ENCODE data around the gene RAPGEF2.

Gene RAPGEF2

DNA sequence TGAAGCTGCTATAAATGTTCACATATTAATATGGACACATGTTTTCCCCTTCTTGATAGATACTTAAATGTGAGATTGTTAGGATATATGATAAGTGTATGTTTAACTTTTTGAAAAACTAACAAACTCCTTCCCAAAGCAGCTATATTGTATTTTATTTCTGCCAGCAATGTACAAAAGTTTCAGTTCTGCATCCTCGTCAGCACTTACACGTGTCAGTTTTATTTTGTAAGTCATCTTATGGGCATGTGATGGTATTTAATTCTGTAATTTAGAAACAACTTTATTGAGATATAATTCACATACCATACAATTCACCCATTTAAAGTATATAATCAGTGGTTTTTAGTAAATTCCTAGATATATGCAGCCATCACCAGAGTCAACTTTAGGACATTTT is 31.6 kb downstream of the RAPGEF2 start:
- Histone ChIP-seq H3K27ac (no peak overlapping the region), H3K9me3 (ENCODE audit: severe bottlenecking) (no peaks in the 10 kb centered on the region), H3K4me3 (ENCODE audit: low read depth, low read length) (no peak overlapping the region), H3K36me3 (no peaks in the 10 kb centered on the region), H3K27me3 (ENCODE audit: insufficient read depth, low read depth, severe bottlenecking) (no peaks in the 10 kb centered on the region)
- DNase-seq: no peak
- TF ChIP-seq, protein P1, sequence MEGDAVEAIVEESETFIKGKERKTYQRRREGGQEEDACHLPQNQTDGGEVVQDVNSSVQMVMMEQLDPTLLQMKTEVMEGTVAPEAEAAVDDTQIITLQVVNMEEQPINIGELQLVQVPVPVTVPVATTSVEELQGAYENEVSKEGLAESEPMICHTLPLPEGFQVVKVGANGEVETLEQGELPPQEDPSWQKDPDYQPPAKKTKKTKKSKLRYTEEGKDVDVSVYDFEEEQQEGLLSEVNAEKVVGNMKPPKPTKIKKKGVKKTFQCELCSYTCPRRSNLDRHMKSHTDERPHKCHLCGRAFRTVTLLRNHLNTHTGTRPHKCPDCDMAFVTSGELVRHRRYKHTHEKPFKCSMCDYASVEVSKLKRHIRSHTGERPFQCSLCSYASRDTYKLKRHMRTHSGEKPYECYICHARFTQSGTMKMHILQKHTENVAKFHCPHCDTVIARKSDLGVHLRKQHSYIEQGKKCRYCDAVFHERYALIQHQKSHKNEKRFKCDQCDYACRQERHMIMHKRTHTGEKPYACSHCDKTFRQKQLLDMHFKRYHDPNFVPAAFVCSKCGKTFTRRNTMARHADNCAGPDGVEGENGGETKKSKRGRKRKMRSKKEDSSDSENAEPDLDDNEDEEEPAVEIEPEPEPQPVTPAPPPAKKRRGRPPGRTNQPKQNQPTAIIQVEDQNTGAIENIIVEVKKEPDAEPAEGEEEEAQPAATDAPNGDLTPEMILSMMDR (IDR thresholded peaks at IDR 0.05; ENCODE audit: low read depth, low read length): no peak

DNA sequence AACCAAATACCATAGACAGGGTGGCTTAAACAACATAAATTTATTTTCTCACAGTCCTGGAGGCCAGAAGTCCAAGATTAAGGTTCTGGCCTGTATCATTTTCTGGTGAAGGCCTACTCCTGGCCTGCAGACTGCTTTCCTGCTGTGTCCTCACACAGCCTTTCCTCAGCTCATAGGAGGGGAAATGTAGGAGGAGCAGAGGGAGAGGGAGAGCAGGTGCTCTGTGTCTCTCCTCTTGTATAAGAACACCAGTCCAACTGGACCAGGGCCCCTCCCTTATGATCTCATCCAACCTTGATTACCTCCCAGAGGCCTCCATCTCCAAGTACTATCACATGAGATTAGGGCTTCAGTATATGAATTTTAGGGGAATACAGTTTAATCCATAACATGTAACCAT is 34.3 kb downstream of the RAPGEF2 start:
- no peaks in the 10 kb centered on the region for H3K9me3 ChIP-seq (ENCODE audit: severe bottlenecking)
- H3K27me3 ChIP-seq (ENCODE audit: insufficient read depth, low read depth, severe bottlenecking): no peaks in the 10 kb centered on the region
- H3K4me3 ChIP-seq (ENCODE audit: low read depth, low read length): no peak overlapping the region
- DNase-seq: no peak
- TF ChIP-seq, protein P1 (IDR thresholded peaks at IDR 0.05; ENCODE audit: low read depth, low read length): no peak
- no peak overlapping the region for H3K27ac ChIP-seq
- H3K36me3 ChIP-seq: no peaks in the 10 kb centered on the region

DNA sequence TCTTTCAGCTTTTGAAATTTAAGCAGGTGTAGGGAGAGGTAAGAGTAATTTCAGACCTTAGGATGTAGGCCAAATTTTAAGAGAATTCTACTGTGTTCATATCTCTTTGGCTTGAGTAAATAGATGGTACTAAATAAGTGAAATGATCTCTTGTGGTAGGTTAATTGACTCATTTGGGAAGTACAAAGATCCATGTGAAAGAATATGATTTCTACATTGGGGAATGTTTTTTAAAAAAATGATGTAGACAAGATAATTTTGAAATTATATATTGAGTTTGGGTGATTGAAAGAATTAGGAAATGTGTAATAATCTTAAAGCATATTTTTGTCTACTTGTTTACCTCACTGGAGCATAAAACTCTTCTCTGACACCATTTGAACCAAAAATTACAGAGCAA is 35.6 kb downstream of the RAPGEF2 start:
- H3K4me3 ChIP-seq (ENCODE audit: low read depth, low read length): no peak overlapping the region
- no peaks in the 10 kb centered on the region for H3K27me3 ChIP-seq (ENCODE audit: insufficient read depth, low read depth, severe bottlenecking)
- no peak for DNase-seq
- no peaks in the 10 kb centered on the region for H3K36me3 ChIP-seq
- H3K9me3 ChIP-seq (ENCODE audit: severe bottlenecking): no peaks in the 10 kb centered on the region
- TF ChIP-seq, protein P1 (IDR thresholded peaks at IDR 0.05; ENCODE audit: low read depth, low read length): no peak
- no peak overlapping the region for H3K27ac ChIP-seq

DNA sequence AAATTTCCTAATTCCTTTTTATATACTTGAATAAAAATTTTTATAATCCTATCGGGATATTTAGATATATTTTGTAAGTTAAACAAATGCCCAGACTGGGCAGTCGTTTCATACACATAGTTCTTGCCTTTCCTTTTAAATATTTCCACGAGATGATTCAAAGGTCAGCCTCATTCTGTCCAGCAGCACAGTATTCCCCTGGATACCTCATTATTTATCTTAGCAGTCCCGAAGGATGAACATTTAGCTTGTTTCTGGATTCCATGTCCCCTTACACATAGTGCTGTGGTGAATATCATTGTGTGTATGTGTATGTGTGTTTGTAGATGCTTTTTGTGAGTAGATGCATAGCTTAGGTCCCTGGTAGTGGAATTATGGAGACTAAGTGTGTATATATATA is 38.3 kb downstream of the RAPGEF2 start:
- H3K27me3 ChIP-seq (ENCODE audit: insufficient read depth, low read depth, severe bottlenecking): no peaks in the 10 kb centered on the region
- TF ChIP-seq, protein P1 (IDR thresholded peaks at IDR 0.05; ENCODE audit: low read depth, low read length): no peak
- no peak for DNase-seq

DNA sequence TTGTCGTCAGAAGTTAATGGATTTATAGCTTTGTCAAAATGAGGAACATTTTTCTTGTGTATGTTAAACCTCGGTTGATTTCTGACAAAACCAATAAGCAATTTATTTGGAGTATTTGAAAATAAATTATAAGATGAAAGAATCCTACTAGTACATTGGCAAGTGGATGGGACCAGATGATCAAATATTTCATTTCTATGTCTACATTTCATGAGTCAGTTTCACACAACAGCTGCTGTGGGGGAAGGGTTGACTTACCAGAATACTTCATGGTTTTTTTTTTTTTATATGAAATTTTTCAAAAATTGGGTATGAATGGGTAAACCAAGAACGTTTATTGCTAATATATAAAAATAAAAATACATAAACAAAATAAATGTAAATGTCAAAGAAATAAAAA is 39.4 kb downstream of the RAPGEF2 start:
- H3K27ac ChIP-seq: no peak overlapping the region
- H3K27me3 ChIP-seq (ENCODE audit: insufficient read depth, low read depth, severe bottlenecking): no peaks in the 10 kb centered on the region
- DNase-seq: no peak
- H3K36me3 ChIP-seq: no peaks in the 10 kb centered on the region
- H3K9me3 ChIP-seq (ENCODE audit: severe bottlenecking): no peaks in the 10 kb centered on the region
- no peak overlapping the region for H3K4me3 ChIP-seq (ENCODE audit: low read depth, low read length)
- TF ChIP-seq, protein P1 (IDR thresholded peaks at IDR 0.05; ENCODE audit: low read depth, low read length): no peak

More for the DNA sequence above, 38.3 kb downstream of the RAPGEF2 start:
- Histone ChIP-seq H3K36me3 (no peaks in the 10 kb centered on the region), H3K4me3 (ENCODE audit: low read depth, low read length) (no peak overlapping the region), H3K9me3 (ENCODE audit: severe bottlenecking) (no peaks in the 10 kb centered on the region), H3K27ac (no peak overlapping the region)

DNA sequence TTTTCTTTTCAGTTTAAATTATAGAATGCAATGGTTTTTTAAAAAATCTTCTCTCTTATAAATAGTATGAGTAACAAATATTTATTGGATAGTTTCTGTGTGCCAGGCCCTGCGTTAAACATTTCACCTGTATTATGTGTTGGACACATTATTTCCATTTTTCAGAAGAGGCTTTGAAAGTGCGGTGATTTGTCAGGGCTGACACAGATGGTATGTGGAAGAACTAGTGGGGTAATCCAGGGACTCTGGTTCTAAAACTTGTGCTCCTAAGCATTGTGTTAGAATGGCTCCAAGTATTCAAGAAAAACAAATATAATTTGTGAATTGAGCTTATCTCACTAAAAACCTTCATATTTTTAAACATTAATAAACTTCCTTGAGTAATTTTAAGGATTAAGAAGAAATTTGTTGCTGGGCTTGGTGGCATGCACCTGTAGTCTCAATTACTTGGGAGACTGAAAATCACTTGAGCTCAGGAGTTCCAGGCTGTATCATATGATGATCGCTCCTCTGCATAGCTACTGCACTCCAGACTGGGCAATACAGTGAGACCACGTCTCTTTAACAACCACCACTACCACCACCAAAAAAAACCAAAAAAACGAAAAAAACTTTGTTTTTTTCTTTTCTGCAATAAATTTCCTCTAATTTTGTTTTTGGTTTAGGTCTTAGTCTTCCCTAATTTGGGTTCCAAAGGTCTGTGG is 40.0 kb downstream of the RAPGEF2 start:
- Histone ChIP-seq H3K27ac (no peak overlapping the region), H3K9me3 (ENCODE audit: severe bottlenecking) (no peaks in the 10 kb centered on the region), H3K27me3 (ENCODE audit: insufficient read depth, low read depth, severe bottlenecking) (no peaks in the 10 kb centered on the region), H3K36me3 (no peaks in the 10 kb centered on the region), H3K4me3 (ENCODE audit: low read depth, low read length) (no peak overlapping the region)
- TF ChIP-seq, protein P1 (IDR thresholded peaks at IDR 0.05; ENCODE audit: low read depth, low read length): no peak
- DNase-seq: no peak

Data from WERI-Rb-1 (cell line).